PC-3 (cell line): ENCODE data around the gene MYLK.

Experiments used
- EZH2phosphoT487 ChIP-seq: fragments of 300-600 bp; sonication (generic); IDR thresholded peaks from 2 replicates; pipeline ENCODE4 v1.6.1; 2018; ENCODE audit warnings: mild to moderate bottlenecking, antibody characterized with exemption, low read length, borderline replicate concordance
- TF ChIP-seq, protein P1 (sequence below): fragments of 300-600 bp; sonication (generic); conservative IDR thresholded peaks from 2 replicates; pipeline ENCODE4 v1.5.1; 2017; ENCODE audit warnings: antibody characterized with exemption, low read depth, mild to moderate bottlenecking, low read length

- TF ChIP-seq, protein P1, sequence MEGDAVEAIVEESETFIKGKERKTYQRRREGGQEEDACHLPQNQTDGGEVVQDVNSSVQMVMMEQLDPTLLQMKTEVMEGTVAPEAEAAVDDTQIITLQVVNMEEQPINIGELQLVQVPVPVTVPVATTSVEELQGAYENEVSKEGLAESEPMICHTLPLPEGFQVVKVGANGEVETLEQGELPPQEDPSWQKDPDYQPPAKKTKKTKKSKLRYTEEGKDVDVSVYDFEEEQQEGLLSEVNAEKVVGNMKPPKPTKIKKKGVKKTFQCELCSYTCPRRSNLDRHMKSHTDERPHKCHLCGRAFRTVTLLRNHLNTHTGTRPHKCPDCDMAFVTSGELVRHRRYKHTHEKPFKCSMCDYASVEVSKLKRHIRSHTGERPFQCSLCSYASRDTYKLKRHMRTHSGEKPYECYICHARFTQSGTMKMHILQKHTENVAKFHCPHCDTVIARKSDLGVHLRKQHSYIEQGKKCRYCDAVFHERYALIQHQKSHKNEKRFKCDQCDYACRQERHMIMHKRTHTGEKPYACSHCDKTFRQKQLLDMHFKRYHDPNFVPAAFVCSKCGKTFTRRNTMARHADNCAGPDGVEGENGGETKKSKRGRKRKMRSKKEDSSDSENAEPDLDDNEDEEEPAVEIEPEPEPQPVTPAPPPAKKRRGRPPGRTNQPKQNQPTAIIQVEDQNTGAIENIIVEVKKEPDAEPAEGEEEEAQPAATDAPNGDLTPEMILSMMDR: no peak
- no peak for TF ChIP-seq EZH2phosphoT487
Measured at GRCh38 chr3:123733341-123733740, 150.8 kb downstream of the MYLK start.
